Measurements from ENCODE around the gene ARL6IP6.

Gene ARL6IP6

GRCh38 chr2:152804687-152805408 lies 86.4 kb downstream of the ARL6IP6 start:
- Mint-ChIP-seq H3K27ac (no peak overlapping the region), H3K4me3 (no peak overlapping the region), H3K9me3 (no peaks in the 10 kb centered on the region), H3K4me1 (ENCODE audit: low read depth) (peaks cover 4% of the 10 kb centered on the region), H3K27me3 (peaks cover 15% of the 10 kb centered on the region), H3K36me3 (ENCODE audit: low read depth) (no peaks in the 10 kb centered on the region)

- Mint-ChIP-seq H3K27ac (no peak overlapping the region), H3K9me3 (peaks cover 16% of the 10 kb centered on the region), H3K27me3 (peaks cover 16% of the 10 kb centered on the region), H3K4me3 (no peak overlapping the region), H3K4me1 (ENCODE audit: low read depth) (peaks cover 3% of the 10 kb centered on the region), H3K36me3 (ENCODE audit: low read depth) (no peaks in the 10 kb centered on the region)
Observed at GRCh38 chr2:152811916-152812315, 93.5 kb downstream of the ARL6IP6 start.
